Right lobe of liver (tissue), 4 donors: ENCODE data around the gene ADAMTS3.

Experiments
- POLR2A ChIP-seq: fragments of 450-650 bp; IDR thresholded peaks from one replicate; pipeline ENCODE4 v1.6.1; 2017; ENCODE audit warnings: antibody characterized with exemption, mild to moderate bottlenecking
- TF ChIP-seq, protein P1 (sequence below), 4 donors: fragments of 200-600 bp in 3 of 4; fragments of 450-650 bp in 1 of 4; IDR thresholded peaks; one replicate each; pipeline versions ENCODE4 v1.5.1 to v1.8.0; 2016 to 2022; ENCODE audit warnings: antibody characterized with exemption in 4 of 4, mild to moderate bottlenecking in 2 of 4
- donor health status: DM: no; HTN: no; CAD: no.
- donor health status: DM: no; HTN: no; CAD: no.
- donor health status: DM: no; HTN: yes; CAD: no.

DNA sequence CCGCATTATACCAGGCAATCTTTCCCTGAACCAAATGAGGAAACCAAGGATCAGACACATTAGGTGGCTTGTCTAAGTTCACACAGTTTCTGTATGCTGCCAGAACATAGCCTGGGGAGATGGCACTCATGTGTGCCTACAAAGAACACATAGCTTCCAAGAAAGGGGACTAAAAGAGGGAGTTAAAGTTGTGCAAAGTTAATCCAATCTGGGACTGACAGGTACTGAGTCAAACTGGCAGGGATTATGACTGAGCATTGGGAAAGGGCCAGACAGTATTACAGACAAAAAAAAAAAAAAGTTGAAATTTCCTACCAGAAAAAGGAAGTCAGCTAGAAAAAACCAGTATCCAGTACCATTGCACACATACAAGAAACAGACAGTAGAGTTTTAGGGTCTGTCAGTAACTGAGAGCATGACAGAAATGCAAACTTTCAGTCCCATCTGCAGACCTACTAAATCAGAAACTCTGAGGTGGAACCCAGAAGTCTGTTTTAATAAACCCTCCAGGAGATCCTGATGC, 37.2 kb downstream of the ADAMTS3 start:
- TF ChIP-seq, protein P1, sequence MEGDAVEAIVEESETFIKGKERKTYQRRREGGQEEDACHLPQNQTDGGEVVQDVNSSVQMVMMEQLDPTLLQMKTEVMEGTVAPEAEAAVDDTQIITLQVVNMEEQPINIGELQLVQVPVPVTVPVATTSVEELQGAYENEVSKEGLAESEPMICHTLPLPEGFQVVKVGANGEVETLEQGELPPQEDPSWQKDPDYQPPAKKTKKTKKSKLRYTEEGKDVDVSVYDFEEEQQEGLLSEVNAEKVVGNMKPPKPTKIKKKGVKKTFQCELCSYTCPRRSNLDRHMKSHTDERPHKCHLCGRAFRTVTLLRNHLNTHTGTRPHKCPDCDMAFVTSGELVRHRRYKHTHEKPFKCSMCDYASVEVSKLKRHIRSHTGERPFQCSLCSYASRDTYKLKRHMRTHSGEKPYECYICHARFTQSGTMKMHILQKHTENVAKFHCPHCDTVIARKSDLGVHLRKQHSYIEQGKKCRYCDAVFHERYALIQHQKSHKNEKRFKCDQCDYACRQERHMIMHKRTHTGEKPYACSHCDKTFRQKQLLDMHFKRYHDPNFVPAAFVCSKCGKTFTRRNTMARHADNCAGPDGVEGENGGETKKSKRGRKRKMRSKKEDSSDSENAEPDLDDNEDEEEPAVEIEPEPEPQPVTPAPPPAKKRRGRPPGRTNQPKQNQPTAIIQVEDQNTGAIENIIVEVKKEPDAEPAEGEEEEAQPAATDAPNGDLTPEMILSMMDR (IDR thresholded peaks at IDR 0.05), result no peak
- no peak for TF ChIP-seq POLR2A
